ENCODE results near the gene PNPLA1. TPM values are rescaled to one million over a fixed set of nuclear protein-coding genes. Genes with fewer than 3 reads are reported as not detected.

PNPLA1 gene
- total and polyA plus RNA-seq, 8 donors: 0.11 to 2.0 (median 0.15) TPM; not detected in 1

GRCh38 chr6:36323062-36323461, 53.2 kb downstream of the PNPLA1 start:
- Histone ChIP-seq H3K36me3 (no peaks in the 10 kb centered on the region), H3K4me3 (no peak overlapping the region), H3K4me1 (no peaks in the 10 kb centered on the region), H3K27ac (no peak overlapping the region), H3K27me3 (no peaks in the 10 kb centered on the region), H3K9me3 (no peaks in the 10 kb centered on the region)
- ATAC-seq (no peak), DNase-seq (no peak)
- no peak for TF ChIP-seq CTCF (IDR thresholded peaks at IDR 0.05)
- intact Hi-C loops (cut with DNase I): no loop called here

GRCh38 chr6:36324191-36324590, 54.3 kb downstream of the PNPLA1 start:
- no peak overlapping the region for H3K4me3 ChIP-seq
- no peaks in the 10 kb centered on the region for H3K4me1 ChIP-seq
- H3K27me3 ChIP-seq: peaks cover 0 to 9% of the 10 kb centered on the region in 2 donors
- intact Hi-C loops (cut with DNase I): no loop called here
- ATAC-seq (no peak), DNase-seq (no peak)
- H3K36me3 ChIP-seq: no peaks in the 10 kb centered on the region
- TF ChIP-seq CTCF (IDR thresholded peaks at IDR 0.05): no peak
- no peaks in the 10 kb centered on the region for H3K9me3 ChIP-seq
- H3K27ac ChIP-seq: no peak overlapping the region

- Histone ChIP-seq H3K4me3 (no peak overlapping the region), H3K4me1 (no peaks in the 10 kb centered on the region), H3K27me3 (peaks cover 0 to 15% of the 10 kb centered on the region in 2 donors), H3K9me3 (no peaks in the 10 kb centered on the region), H3K27ac (no peak overlapping the region), H3K36me3 (no peaks in the 10 kb centered on the region)
- intact Hi-C loops (cut with DNase I): no loop called here
- no peak for TF ChIP-seq CTCF (IDR thresholded peaks at IDR 0.05)
- ATAC-seq (no peak), DNase-seq (no peak)
These were observed 54.9 kb downstream of the PNPLA1 start for GRCh38 chr6:36324715-36325114.

GRCh38 chr6:36326356-36326995, 56.6 kb downstream of the PNPLA1 start:
- peak in 3 of 4 donors; percentile 52 to 95 (median 90) for DNase-seq
- no peak for TF ChIP-seq CTCF (IDR thresholded peaks at IDR 0.05)

GRCh38 chr6:36327226-36327918, 57.5 kb downstream of the PNPLA1 start:
- no peaks in the 10 kb centered on the region for H3K9me3 ChIP-seq
- no peaks in the 10 kb centered on the region for H3K4me1 ChIP-seq
- H3K27me3 ChIP-seq: peaks cover 0 to 31% of the 10 kb centered on the region in 2 donors
- no peak for TF ChIP-seq CTCF (IDR thresholded peaks at IDR 0.05)
- no peak overlapping the region for H3K27ac ChIP-seq
- intact Hi-C loops (cut with DNase I): no loop called here
- no peak for DNase-seq
- H3K36me3 ChIP-seq: no peaks in the 10 kb centered on the region
- ATAC-seq: no peak
- no peak overlapping the region for H3K4me3 ChIP-seq

More at GRCh38 chr6:36326356-36326995, 56.6 kb downstream of the PNPLA1 start:
- H3K27ac ChIP-seq: no peak overlapping the region
- H3K4me3 ChIP-seq: no peak overlapping the region
- peaks cover 0 to 25% of the 10 kb centered on the region in 2 donors for H3K27me3 ChIP-seq
- peak; percentile 60 for ATAC-seq
- no peaks in the 10 kb centered on the region for H3K36me3 ChIP-seq
- intact Hi-C loops (cut with DNase I): no loop called here
- no peaks in the 10 kb centered on the region for H3K4me1 ChIP-seq
- no peaks in the 10 kb centered on the region for H3K9me3 ChIP-seq
